HK-2 (cell line): ENCODE measurements around the gene RBM47.
A peak's percentile ranks its signal among the peaks of the same experiment; 100 is the strongest.

Experiments
- DNase-seq: peaks from one replicate; pipeline ENCODE4 v3.0.0-alpha.2; 2018; ENCODE audit not compliant: unreplicated experiment

The RBM47 gene

DNA sequence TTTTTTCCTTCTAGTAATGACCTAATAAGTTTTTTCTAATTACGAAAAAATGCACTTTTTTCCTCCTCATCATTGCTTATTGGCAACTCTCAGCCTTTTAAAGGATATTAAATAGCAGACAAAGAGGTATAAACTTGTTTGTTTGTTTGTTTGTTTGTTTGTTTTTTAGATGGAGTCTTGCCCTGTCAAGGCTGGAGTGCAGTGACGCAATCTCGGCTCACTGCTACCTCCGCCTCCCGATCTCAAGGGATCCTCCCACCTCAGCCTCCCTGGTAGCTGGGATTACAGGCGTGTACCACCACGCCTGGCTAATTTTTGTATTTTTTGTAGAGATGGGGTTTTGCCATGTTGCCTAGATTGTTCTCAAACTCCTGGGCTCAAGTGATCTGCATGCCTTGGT is 6.0 kb downstream of the RBM47 start:
- DNase-seq, result no peak

DNA sequence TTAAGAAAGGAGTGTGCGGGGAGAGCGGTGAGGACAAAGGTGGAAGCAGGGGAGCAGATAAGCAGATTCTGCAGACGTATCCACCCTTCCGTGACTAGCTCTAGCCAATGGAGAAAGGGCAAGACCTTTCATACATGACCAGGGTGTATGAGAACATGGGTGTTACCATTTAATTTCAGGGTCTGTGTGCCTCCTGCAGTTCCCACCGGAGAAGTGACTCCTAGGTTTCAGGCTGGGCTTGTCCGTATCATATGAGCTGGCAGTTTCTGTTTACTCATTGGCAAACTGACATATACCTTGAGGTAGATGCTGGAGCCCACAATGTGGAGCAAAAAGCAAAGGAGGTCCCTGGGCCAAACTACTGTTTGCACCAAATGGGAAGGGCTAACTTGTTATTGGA is 6.8 kb downstream of the RBM47 start:
- no peak for DNase-seq

DNA sequence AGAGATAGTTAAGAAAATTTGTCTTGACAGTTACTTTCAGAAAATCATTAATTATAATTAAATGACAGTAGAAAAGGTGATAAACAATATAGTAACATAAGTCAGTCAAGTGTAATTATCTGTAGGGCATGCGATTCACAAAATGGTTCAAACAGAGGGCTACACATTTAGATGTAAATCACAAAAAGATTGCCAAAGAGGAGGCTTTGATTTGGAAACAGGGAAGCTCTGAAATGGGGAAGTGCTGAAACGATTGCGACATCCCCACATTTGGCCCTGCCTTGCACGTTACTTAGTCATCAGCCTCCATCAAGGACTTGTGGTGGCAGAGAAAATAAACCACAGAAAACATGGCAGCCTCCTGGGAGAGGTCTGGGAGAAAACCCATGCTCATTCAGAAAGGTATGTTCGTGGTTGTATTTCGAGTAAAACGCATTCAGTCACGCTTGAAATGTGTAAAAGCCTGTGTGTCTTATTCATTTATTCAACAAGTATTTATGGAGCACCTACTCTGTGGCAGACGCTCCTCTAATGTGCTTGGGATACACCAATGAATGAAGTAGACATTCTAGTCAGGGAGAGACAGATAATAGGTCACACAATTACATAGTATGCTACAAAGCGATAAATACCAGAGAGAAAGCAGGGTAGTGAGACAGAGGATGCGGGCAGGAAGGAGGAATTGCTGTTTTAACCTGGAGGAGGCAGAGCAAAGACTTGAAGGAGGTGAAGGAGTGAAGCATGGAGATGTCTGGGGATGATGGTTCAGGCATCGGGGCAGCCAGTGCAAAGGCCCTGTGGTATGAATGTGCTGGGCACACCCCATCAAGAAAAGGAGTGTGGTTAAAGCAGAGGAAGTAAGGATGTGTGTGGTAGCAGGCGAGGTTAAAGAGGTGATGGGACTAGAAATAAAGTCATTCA is 7.8 kb downstream of the RBM47 start:
- DNase-seq, result peak; percentile 67

DNA sequence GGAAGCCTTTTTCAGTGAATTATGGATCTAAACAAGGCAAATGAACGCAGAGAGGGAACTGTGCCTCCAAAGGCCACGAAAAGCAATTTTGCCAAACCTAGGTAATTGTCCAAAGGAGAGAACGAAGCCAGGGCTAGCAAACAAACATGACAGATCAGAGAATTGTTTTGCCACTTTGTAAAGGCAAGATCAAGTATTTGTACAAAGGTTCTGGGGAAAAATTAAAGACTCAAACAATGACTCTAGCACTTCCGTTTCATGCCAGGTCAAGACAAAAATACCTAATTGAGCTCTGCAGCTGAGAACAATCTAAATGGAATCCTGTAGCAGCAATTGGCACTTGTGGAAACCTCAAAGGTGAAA is 8.5 kb downstream of the RBM47 start:
- no peak for DNase-seq

- DNase-seq, result no peak
Measured at GRCh38 chr4:40619600-40619999, 10.1 kb downstream of the RBM47 start.

GRCh38 chr4:40617872-40618271 is 11.8 kb downstream of the RBM47 start:
- no peak for DNase-seq

GRCh38 chr4:40614031-40614430 is 15.6 kb downstream of the RBM47 start:
- no peak for DNase-seq

DNA sequence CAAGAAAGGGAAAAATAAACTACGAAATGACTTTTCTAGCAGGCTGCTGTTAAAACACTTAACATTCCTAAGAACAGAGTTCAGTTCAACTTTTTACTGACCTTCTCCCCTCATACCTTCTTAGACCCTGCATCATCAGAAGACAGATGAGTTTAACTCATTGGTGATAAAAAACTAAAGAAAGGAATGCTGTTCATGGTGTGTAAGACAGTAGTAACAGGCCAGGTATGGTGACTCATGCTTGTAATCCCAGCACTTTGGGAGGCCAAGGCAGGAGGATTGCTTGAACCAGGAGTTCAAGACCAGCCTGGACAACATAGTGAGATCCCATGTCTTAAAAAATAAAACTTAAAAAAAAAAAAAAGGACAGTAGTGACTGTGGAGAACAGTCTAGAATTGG is 16.2 kb downstream of the RBM47 start:
- no peak for DNase-seq

DNA sequence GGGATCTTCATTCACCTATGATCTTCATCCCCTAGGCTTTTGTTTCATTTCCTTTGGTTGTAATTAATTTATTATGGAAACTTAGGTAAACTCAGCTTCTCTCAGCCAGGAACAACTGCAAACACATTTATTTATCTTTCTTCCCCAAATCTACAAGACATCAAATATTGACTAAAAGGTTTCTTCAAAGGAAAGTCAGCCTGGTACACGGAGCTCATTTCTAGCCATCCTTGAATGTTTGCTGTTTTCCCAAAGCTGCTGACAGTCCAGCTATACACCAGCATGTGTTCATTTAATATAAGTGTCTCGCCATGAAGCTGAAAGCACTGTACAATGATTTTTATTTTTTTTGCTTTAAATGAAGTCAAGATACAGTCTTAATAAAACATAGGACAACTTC is 16.8 kb downstream of the RBM47 start:
- DNase-seq, result no peak

- DNase-seq, result no peak
Measured at GRCh38 chr4:40612283-40612682, 17.4 kb downstream of the RBM47 start.

GRCh38 chr4:40608628-40609027 is 21.0 kb downstream of the RBM47 start:
- DNase-seq, result no peak

- no peak for DNase-seq
Measured at GRCh38 chr4:40607221-40607620, 22.4 kb downstream of the RBM47 start.

DNA sequence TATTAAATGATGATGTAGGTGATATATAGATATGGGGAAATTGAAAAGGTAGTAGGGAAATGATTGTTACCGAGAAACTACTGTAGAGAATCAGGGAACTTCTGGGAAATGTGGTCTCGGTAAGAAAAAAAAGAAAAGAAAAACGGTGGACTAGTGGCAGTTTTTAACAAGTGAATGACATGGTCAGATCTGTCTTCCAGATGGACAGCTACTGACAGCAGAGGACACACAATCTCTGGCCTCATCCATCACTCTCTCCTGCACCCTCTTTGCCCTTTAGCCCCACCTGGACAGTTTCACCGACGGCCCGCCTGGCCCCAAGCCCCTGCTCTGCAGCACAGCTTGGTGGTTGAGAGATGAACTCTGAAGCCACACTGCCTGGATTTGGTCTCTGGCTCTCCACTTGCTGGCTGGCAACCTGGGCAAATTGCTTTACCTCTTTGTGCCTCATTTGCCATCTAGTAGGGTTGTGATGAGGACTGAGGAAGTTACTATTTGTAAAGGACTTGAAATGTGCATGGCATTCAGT is 23.4 kb downstream of the RBM47 start:
- DNase-seq, result no peak

DNA sequence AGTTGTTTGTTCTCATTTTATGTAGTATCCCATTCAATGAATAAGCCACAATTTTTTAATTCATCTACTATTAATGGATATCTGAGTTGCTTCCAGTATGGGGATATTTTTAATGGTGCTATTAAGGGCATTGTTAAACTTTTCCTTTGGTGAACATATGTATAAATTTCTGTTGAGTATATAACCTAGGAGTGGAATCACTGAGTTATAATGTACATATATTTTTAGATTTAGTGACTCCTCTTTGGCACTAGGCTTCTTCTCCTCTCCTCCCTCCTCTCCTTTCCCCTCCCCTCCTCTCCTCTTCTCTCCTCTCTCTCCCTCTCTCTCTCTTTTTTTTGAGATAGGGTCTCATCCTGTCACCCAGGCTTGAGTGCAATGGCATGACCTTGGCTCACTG is 26.4 kb downstream of the RBM47 start:
- DNase-seq, result no peak

GRCh38 chr4:40601641-40602040 is 28.0 kb downstream of the RBM47 start:
- no peak for DNase-seq

DNA sequence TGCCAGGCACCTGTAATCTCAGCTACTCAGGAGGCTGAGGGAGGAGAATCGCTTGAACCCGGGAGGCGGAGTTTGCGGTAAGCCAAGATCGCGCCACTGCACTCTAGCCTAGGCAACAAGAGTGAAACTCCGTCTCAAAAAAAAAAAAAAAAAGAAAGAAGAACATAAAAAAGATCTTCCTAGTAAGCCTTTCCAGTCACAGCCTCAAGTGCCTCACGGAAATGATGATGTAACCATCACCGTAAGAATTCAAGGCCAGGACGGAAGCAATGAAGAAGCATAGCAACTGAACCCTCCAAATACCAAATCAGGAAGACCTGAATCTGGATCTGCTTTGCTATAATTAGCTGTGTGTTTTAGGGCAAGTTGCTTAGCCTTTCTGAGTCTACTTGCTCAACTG is 28.8 kb downstream of the RBM47 start:
- no peak for DNase-seq

GRCh38 chr4:40599431-40599830 is 30.2 kb downstream of the RBM47 start:
- DNase-seq, result no peak

DNA sequence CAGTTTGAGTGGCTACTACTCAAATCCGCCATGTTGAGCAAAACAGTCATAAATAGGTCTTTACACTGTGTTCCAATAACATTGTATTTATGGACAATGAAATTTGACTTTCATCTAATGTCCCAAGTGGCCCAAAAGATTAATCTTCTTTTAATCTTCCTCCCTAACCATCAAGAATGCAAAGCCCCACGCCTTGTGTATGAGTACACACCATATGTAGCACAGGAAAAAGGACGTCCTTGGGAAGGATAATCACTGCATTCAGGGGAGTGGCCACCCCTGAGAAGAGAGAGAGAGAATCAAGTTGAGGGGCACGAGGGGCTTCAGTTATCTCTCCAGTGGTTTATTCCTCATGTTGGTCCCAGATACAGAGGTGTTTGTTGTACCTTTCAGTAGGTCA is 33.1 kb downstream of the RBM47 start:
- no peak for DNase-seq

DNA sequence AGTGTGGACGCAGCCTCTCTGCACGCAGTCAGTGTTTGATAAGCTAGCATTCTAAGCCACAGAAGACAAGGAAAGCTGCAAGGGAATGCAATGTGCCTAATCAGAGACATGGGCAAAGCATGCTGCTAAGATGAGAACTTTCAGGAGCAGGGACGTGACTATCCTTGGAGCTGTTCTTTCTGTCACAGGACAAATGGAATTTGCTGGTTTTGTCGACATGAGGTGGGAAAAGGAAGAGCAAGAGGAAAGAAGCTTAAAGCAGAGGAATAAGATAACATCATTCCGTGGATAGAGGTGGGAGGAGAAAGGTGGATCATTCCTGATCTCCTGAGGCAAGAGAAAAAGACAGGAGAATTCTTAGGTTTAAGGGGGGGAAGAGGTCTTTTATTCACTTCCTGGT is 33.7 kb downstream of the RBM47 start:
- DNase-seq, result no peak

DNA sequence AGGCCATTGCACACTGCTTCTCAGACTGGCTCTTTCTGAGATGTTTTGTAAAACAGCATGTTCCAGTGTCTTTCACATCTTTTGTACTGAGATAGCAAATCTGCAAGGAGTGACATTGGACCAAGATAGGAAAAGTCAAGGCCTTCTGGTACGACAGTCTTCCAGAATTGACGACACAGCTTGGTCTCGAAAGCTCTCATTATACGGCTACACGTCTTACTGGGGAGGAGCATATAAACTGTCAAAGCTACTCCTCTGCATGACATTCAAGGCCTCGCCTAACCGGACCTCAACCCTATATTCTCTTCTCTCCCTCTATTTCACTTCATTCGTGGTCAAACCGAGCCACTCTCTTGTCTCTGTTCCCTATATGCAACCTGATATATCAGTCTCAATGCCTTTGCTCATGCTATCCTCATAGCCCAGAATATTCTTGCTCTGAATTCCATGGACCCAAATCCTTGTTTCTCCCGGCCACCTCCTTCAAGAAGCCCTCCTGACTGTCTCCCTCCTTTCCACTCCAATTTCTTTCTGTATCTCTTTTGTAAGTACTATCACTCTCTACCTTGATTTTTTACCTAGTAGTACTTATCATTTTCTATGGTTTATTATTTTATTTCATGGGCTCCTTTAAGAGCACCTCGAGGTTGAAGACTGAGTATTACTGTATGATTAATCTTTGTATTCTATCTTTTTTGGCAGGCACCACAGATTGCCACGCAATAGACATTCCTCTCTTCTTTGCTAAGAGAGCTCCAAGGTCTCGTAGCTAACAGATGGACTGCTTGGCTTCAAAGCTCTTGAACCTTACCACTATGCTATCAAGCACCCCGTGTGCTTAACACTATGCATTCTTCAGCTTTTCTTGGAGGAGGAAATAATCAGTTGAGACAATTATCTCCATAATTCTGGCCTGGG is 35.1 kb downstream of the RBM47 start:
- DNase-seq, result no peak

GRCh38 chr4:40592034-40592433 is 37.6 kb downstream of the RBM47 start:
- no peak for DNase-seq

DNA sequence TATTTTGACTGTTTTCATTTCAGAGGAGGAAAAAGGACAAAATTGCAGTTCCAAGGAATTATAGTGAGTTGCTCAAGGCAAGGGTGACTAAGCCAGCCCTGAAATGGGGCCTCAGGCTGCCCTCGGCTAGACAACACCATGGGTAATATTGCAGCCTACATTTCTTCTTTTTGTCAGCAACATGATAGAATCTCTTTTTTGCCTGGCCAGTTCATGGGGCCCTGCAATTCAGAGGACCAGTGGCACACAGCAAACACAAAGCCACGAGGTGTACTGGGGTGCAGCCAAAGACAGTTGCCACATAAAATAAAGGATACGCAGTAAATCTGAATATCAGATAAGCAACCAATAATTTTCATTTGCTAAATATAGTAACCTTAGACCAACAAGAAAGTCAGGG is 41.8 kb downstream of the RBM47 start:
- DNase-seq, result no peak

DNA sequence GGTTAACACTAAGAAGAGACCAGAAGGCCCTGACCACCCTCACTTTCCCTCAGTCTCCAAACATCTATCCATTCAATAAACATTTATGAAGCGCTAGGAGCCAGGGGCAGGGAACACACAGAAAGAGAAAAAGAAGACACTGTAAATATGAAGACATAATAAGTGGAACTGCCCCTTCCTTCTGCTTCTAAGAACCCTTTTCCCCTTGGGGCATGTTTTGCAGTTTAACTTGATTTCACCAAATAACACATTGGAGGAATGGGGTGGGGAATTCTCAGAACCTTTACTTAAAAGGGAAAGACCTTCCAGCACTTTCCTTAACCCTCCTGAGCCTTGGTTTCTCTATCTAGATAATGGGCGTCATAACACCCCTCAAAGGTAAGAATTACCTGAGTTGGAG is 42.3 kb downstream of the RBM47 start:
- DNase-seq, result no peak
